Endothelial cell (in vitro differentiated cells): ENCODE measurements around the gene GRPR. TPM values are rescaled to one million over a fixed set of nuclear protein-coding genes. Genes with fewer than 3 reads are reported as not detected.

Experiments used
- DNase-seq: peaks from one replicate; pipeline ENCODE4 v3.0.0; 2021; ENCODE audit warnings: low spot score
- H3K27ac Mint-ChIP-seq: one replicate; pipeline ENCODE4 v1.8.0; 2021; ENCODE audit warnings: mixed read lengths, inconsistent platforms; ENCODE audit not compliant: unreplicated experiment
- H3K27me3 Mint-ChIP-seq: one replicate; pipeline ENCODE4 v1.8.0; 2021; ENCODE audit warnings: mild to moderate bottlenecking, moderate library complexity, mixed read lengths, inconsistent platforms; ENCODE audit not compliant: unreplicated experiment
- H3K36me3 Mint-ChIP-seq: one replicate; pipeline ENCODE4 v1.8.0; 2021; ENCODE audit warnings: mild to moderate bottlenecking, low read depth, mixed read lengths, inconsistent platforms; ENCODE audit not compliant: unreplicated experiment
- H3K4me1 Mint-ChIP-seq: one replicate; pipeline ENCODE4 v1.8.0; 2021; ENCODE audit warnings: mild to moderate bottlenecking, mixed read lengths, inconsistent platforms; ENCODE audit not compliant: unreplicated experiment
- H3K4me3 Mint-ChIP-seq: one replicate; pipeline ENCODE4 v1.8.0; 2021; ENCODE audit warnings: mild to moderate bottlenecking, mixed read lengths, inconsistent platforms; ENCODE audit not compliant: unreplicated experiment
- H3K9me3 Mint-ChIP-seq: one replicate; pipeline ENCODE4 v1.8.0; 2021; ENCODE audit warnings: mixed read lengths, inconsistent platforms; ENCODE audit not compliant: unreplicated experiment
- total RNA-seq: library from RNA; stranded (reverse); fragmentation: NEBNext Ultra II Directional; extraction: Animal tissue kit (Norgen Biotek cat#: 25700); gene quantifications from one replicate; pipeline ENCODE4 v1.2.1, GENCODE V29; 2021; ENCODE audit not compliant: unreplicated experiment
- TF ChIP-seq, protein P1 (sequence below): fragments of 200-600 bp; sonication (generic); IDR thresholded peaks from one replicate; pipeline ENCODE4 v1.5.0; 2021; ENCODE audit warnings: antibody characterized with exemption; ENCODE audit not compliant: unreplicated experiment

Gene GRPR
- total RNA-seq, 1 donor from 2014 or later, result 0.54 TPM

DNA sequence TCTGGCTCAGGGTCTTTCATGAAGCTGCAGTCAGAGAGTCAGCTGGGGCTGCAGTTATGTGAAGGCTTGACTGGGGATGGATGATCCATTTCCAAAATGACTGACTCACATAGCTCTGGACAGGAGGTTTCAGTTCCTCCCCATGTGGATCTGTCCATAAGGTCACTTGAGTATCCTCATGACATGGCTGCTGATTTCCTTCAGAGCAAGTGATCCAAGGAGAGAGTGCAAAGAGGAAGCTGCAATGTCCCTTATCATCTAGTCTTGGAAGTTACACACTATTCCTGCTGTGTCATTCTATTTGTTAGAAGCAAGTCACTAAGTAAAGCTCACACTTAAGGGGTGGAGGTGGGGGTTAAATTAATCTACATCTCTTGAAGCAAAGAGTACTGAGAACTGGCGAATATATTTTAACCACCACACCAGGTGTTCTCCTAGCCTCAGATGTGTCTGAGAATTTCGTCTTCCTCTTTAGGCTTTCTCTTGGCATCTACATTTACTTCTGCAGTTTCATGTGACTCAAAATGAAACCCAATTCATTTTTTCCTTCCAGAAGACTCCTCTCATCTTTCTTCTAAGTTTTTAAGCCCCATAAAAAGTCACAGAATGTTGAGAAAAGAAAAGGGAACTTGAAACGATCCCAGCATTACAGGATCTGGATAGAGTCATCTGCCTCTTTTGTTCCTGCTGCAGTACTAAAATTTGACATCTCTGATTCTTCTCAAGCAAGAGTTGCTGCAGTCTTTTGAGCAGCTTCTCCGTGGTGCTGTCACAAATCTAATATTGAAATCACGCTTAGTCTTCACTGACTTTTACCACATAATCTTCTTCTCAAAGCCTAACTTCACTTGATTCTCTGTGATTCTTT is 3.8 kb upstream of the GRPR start:
- Mint-ChIP-seq H3K9me3 (no peaks in the 10 kb centered on the region), H3K36me3 (no peaks in the 10 kb centered on the region), H3K27ac (no peak overlapping the region), H3K4me3 (no peak overlapping the region), H3K4me1 (no peaks in the 10 kb centered on the region), H3K27me3 (no peaks in the 10 kb centered on the region)
- no peak for DNase-seq
- TF ChIP-seq, protein P1, sequence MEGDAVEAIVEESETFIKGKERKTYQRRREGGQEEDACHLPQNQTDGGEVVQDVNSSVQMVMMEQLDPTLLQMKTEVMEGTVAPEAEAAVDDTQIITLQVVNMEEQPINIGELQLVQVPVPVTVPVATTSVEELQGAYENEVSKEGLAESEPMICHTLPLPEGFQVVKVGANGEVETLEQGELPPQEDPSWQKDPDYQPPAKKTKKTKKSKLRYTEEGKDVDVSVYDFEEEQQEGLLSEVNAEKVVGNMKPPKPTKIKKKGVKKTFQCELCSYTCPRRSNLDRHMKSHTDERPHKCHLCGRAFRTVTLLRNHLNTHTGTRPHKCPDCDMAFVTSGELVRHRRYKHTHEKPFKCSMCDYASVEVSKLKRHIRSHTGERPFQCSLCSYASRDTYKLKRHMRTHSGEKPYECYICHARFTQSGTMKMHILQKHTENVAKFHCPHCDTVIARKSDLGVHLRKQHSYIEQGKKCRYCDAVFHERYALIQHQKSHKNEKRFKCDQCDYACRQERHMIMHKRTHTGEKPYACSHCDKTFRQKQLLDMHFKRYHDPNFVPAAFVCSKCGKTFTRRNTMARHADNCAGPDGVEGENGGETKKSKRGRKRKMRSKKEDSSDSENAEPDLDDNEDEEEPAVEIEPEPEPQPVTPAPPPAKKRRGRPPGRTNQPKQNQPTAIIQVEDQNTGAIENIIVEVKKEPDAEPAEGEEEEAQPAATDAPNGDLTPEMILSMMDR, result no peak

DNA sequence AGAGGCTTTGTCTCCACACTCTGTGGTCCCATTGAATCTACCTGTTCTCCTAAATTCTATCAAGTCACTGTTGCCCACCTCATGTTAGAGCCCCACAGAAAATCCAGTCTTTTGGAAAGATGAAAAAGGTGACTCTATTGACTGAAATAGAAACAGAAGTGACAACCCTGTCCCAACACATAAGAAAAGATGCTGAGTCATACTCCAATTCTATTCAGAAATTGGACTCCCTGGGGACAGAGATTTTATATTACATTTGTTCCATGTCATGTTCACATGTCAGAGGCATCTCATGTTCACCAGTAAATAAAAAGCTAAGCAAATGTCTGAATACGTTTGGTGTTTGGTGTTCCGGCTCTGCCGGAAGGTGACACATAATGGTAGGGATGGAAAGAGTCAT is 2.9 kb upstream of the GRPR start:
- no peaks in the 10 kb centered on the region for H3K4me1 Mint-ChIP-seq
- H3K4me3 Mint-ChIP-seq, result no peak overlapping the region
- no peaks in the 10 kb centered on the region for H3K36me3 Mint-ChIP-seq
- TF ChIP-seq, protein P1, result no peak
- no peaks in the 10 kb centered on the region for H3K9me3 Mint-ChIP-seq
- DNase-seq, result no peak
- H3K27me3 Mint-ChIP-seq, result no peaks in the 10 kb centered on the region
- H3K27ac Mint-ChIP-seq, result no peak overlapping the region

DNA sequence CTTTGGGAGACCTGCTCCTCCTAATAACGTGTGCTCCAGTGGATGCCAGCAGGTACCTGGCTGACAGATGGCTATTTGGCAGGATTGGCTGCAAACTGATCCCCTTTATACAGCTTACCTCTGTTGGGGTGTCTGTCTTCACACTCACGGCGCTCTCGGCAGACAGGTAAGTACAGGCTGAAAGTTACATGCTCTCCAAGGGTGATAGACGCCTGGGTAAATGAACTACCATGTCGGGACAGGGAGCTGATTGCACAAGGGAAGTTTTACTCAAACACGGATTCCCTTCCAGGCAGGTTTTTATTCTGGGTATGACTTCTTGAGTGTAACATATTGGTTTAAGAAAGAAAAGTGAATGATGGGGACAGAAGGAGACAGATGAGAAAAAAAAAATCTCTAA is 836 bp downstream of the GRPR start:
- TF ChIP-seq, protein P1, result no peak
- no peak overlapping the region for H3K4me3 Mint-ChIP-seq
- no peaks in the 10 kb centered on the region for H3K4me1 Mint-ChIP-seq
- no peak overlapping the region for H3K27ac Mint-ChIP-seq
- H3K27me3 Mint-ChIP-seq, result peaks cover 3% of the 10 kb centered on the region
- DNase-seq, result no peak
- H3K9me3 Mint-ChIP-seq, result no peaks in the 10 kb centered on the region
- H3K36me3 Mint-ChIP-seq, result no peaks in the 10 kb centered on the region

DNA sequence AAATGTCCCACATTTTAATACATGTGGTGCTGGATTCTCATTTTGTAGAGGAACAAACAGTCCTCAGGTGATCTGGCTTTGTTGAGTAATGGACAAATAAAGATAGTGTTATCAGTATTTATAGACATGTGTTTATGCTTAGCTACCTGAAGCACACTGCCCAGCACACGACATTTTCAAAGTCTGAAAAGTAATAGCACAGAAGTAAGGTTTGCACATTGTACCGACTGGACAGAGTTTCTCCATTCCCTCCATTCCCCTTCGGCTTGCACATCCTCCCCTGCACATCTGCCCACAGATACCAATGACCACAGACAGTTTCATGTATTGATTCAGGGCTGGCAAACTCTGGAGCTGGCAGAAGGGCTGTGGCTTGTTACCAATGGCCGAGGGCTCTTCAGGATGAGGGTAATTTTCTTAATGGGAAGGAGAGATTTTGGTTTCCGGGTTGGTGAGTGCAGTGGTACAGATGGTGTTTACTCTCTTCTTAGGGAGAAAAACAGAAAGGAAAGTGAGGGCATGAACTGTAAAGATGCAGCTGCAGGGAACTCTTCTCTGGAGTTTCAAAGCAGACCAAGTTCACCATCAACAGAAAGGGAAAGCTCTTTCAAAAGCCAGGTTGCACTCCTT is 2.3 kb downstream of the GRPR start:
- no peak for DNase-seq
- TF ChIP-seq, protein P1, result no peak
- no peak overlapping the region for H3K4me3 Mint-ChIP-seq

GRCh38 chrX:16130707-16131106 is 7.3 kb downstream of the GRPR start:
- TF ChIP-seq, protein P1, result no peak
- Mint-ChIP-seq H3K9me3 (no peaks in the 10 kb centered on the region), H3K36me3 (no peaks in the 10 kb centered on the region), H3K27ac (no peak overlapping the region), H3K27me3 (peaks cover 3% of the 10 kb centered on the region), H3K4me3 (no peak overlapping the region), H3K4me1 (no peaks in the 10 kb centered on the region)
- no peak for DNase-seq

More for the DNA sequence above, 2.3 kb downstream of the GRPR start:
- Mint-ChIP-seq H3K9me3 (no peaks in the 10 kb centered on the region), H3K27ac (no peak overlapping the region), H3K36me3 (no peaks in the 10 kb centered on the region), H3K4me1 (no peaks in the 10 kb centered on the region), H3K27me3 (peaks cover 3% of the 10 kb centered on the region)
